WI38 (cell line): ENCODE measurements around the gene NKX2-4.
"Not testable (repeated sequence)": the region's sequence is repeated elsewhere in the genome, so short reads cannot be mapped to it uniquely, and the experiment has no call there.

Experiments used
- H3K4me3 ChIP-seq: 2 replicates; pipeline ENCODE4 v1.5.1; 2011; ENCODE audit warnings: low read depth, mild to moderate bottlenecking, control low read depth, low read length
- CTCF ChIP-seq: IDR thresholded peaks from 2 replicates; pipeline ENCODE4 v1.5.1; 2012; ENCODE audit warnings: low read depth, mild to moderate bottlenecking, control low read depth, low read length

NKX2-4 gene

GRCh38 chr20:21430020-21430419, 32.7 kb upstream of the NKX2-4 start:
- no peak overlapping the region for H3K4me3 ChIP-seq
- TF ChIP-seq CTCF: no peak

- no peak overlapping the region for H3K4me3 ChIP-seq
- TF ChIP-seq CTCF: no peak
Observed at GRCh38 chr20:21424846-21425245, 27.5 kb upstream of the NKX2-4 start.

GRCh38 chr20:21423712-21424111, 26.4 kb upstream of the NKX2-4 start:
- H3K4me3 ChIP-seq: not testable (repeated sequence)

GRCh38 chr20:21421601-21422236, 24.4 kb upstream of the NKX2-4 start:
- no peak overlapping the region for H3K4me3 ChIP-seq
- TF ChIP-seq CTCF: no peak

- H3K4me3 ChIP-seq: not testable (repeated sequence)
Observed at GRCh38 chr20:21419147-21419546, 21.8 kb upstream of the NKX2-4 start.

GRCh38 chr20:21413996-21414395, 16.7 kb upstream of the NKX2-4 start:
- not testable (repeated sequence) for H3K4me3 ChIP-seq

- H3K4me3 ChIP-seq: no peak overlapping the region
- TF ChIP-seq CTCF: no peak
Observed at GRCh38 chr20:21411725-21412124, 14.4 kb upstream of the NKX2-4 start.

- TF ChIP-seq CTCF: no peak
Observed at GRCh38 chr20:21399005-21399475, 1.7 kb upstream of the NKX2-4 start.

More at GRCh38 chr20:21399005-21399475, 1.7 kb upstream of the NKX2-4 start:
- no peak overlapping the region for H3K4me3 ChIP-seq
